KG1 (cell line): Measurements from ENCODE around the gene DGKB.

Experiments
- DNase-seq: peaks from one replicate; lab custom pipeline; 2025; lab: John Stamatoyannopoulos, UW

The DGKB gene

GRCh38 chr7:14385074-14385473 lies 517.5 kb downstream of the DGKB start:
- DNase-seq: no peak

- DNase-seq: no peak
These were observed 520.6 kb downstream of the DGKB start for GRCh38 chr7:14381936-14382335.

- DNase-seq: no peak
These were observed 521.2 kb downstream of the DGKB start for GRCh38 chr7:14381306-14381705.

GRCh38 chr7:14380881-14381280 lies 521.7 kb downstream of the DGKB start:
- DNase-seq: no peak

GRCh38 chr7:14377646-14378266 lies 524.8 kb downstream of the DGKB start:
- DNase-seq: no peak

GRCh38 chr7:14376711-14377110 lies 525.8 kb downstream of the DGKB start:
- DNase-seq: no peak

- no peak for DNase-seq
These were observed 526.6 kb downstream of the DGKB start for GRCh38 chr7:14375998-14376397.

GRCh38 chr7:14374336-14374735 lies 528.2 kb downstream of the DGKB start:
- no peak for DNase-seq

- no peak for DNase-seq
These were observed 534.3 kb downstream of the DGKB start for GRCh38 chr7:14368285-14368684.

GRCh38 chr7:14351167-14351566 lies 551.4 kb downstream of the DGKB start:
- DNase-seq: no peak

GRCh38 chr7:14341200-14341775 lies 561.3 kb downstream of the DGKB start:
- DNase-seq: no peak

- DNase-seq: no peak
These were observed 562.0 kb downstream of the DGKB start for GRCh38 chr7:14340393-14341074.

GRCh38 chr7:14339861-14340260 lies 562.7 kb downstream of the DGKB start:
- no peak for DNase-seq

GRCh38 chr7:14336256-14336655 lies 566.3 kb downstream of the DGKB start:
- DNase-seq: no peak

GRCh38 chr7:14332155-14332554 lies 570.4 kb downstream of the DGKB start:
- no peak for DNase-seq

GRCh38 chr7:14324767-14325166 lies 577.8 kb downstream of the DGKB start:
- no peak for DNase-seq

- no peak for DNase-seq
These were observed 579.8 kb downstream of the DGKB start for GRCh38 chr7:14322724-14323123.

- no peak for DNase-seq
These were observed 580.6 kb downstream of the DGKB start for GRCh38 chr7:14321947-14322346.

- DNase-seq: peak; percentile 8
These were observed 593.1 kb downstream of the DGKB start for GRCh38 chr7:14309432-14309831.

- no peak for DNase-seq
These were observed 597.2 kb downstream of the DGKB start for GRCh38 chr7:14305233-14305866.

GRCh38 chr7:14303536-14303935 lies 599.0 kb downstream of the DGKB start:
- DNase-seq: no peak

GRCh38 chr7:14294637-14295036 lies 607.9 kb downstream of the DGKB start:
- no peak for DNase-seq

- DNase-seq: no peak
These were observed 609.1 kb downstream of the DGKB start for GRCh38 chr7:14293434-14293833.
